SU-DHL-6 (cell line): ENCODE measurements around the gene SETDB1.

Source experiments
- EZH2phosphoT487 ChIP-seq: fragments of 200-600 bp; sonication (generic), shearing (Covaris generic); conservative IDR thresholded peaks from 2 replicates; pipeline ENCODE4 v1.6.1; 2018; ENCODE audit warnings: mild to moderate bottlenecking, antibody characterized with exemption, low read length, moderate library complexity, mixed read lengths
- TF ChIP-seq, protein P1 (sequence below): fragments of 200-600 bp; sonication (generic); IDR thresholded peaks from one replicate; pipeline ENCODE4 v1.5.1; 2017; ENCODE audit warnings: antibody characterized with exemption, mild to moderate bottlenecking, low read length, moderate library complexity; ENCODE audit not compliant: insufficient read depth, poor library complexity, severe bottlenecking

DNA sequence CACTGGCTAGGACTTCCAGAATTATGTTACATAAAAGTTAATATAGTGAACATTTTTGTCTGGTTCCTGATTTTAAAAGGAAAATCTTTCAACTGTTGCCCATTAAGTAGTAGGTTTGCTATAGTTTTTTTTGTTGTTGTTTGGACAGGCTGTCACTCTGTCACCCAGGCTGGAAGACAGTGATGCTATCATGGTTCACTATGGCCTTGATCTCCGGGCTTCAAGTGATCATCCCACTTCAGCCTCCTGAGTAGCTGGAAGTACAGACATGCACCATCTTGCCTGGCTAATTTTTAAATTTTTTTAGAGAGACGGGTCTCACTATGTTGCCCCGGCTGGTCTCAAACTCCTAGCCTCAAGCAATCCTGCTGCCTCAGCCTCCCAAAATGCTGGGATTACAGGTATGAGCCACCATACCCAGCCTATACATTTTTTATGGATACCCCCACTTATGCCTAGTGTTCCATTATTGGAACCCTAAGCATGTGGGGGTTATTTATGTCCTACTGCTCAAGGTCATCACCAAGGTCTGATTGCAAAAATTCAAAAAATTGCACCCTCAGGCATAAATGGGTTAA, 32.7 kb upstream of the SETDB1 start:
- TF ChIP-seq, protein P1, sequence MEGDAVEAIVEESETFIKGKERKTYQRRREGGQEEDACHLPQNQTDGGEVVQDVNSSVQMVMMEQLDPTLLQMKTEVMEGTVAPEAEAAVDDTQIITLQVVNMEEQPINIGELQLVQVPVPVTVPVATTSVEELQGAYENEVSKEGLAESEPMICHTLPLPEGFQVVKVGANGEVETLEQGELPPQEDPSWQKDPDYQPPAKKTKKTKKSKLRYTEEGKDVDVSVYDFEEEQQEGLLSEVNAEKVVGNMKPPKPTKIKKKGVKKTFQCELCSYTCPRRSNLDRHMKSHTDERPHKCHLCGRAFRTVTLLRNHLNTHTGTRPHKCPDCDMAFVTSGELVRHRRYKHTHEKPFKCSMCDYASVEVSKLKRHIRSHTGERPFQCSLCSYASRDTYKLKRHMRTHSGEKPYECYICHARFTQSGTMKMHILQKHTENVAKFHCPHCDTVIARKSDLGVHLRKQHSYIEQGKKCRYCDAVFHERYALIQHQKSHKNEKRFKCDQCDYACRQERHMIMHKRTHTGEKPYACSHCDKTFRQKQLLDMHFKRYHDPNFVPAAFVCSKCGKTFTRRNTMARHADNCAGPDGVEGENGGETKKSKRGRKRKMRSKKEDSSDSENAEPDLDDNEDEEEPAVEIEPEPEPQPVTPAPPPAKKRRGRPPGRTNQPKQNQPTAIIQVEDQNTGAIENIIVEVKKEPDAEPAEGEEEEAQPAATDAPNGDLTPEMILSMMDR = no peak
- no peak for TF ChIP-seq EZH2phosphoT487
